GM23338 (cell line): ENCODE measurements around the gene GPRIN1. TPM values are rescaled to one million over a fixed set of nuclear protein-coding genes. Genes with fewer than 3 reads are reported as not detected.

ENCODE experiments used
- ATAC-seq: fragments of 200-7000 bp; cut with Tn5 transposase; 3 replicates; pipeline ENCODE4 v1.9.1; 2020
- DNase-seq: peaks from one replicate; pipeline ENCODE4 v3.0.0-alpha.2; 2015; ENCODE audit warnings: low spot score
- H2AFZ ChIP-seq: fragments of 200-600 bp; sonication (generic); 2 replicates; pipeline ENCODE4 v1.8.0; 2016; ENCODE audit warnings: antibody characterized with exemption, mild to moderate bottlenecking, moderate library complexity
- H3F3A ChIP-seq: fragments of 200-600 bp; sonication (generic); replicated peaks from 2 replicates; pipeline ENCODE4 v1.8.0; 2017; ENCODE audit warnings: antibody characterized with exemption, mixed run types, low read depth
- H3K27ac ChIP-seq: fragments of 200-600 bp; sonication (generic); 2 replicates; pipeline ENCODE4 v1.6.1; 2016; ENCODE audit warnings: low read depth
- H3K27me3 ChIP-seq: fragments of 200-600 bp; sonication (generic); 2 replicates; pipeline ENCODE4 v1.8.0; 2016; ENCODE audit warnings: mild to moderate bottlenecking, mixed run types, moderate library complexity; ENCODE audit not compliant: insufficient read depth
- H3K36me3 ChIP-seq: fragments of 200-600 bp; sonication (generic); 2 replicates; pipeline ENCODE4 v1.8.0; 2016; ENCODE audit warnings: mild to moderate bottlenecking; ENCODE audit not compliant: insufficient read depth
- H3K4me1 ChIP-seq: fragments of 200-600 bp; sonication (generic); 2 replicates; pipeline ENCODE4 v1.8.0; 2016; ENCODE audit warnings: mild to moderate bottlenecking, moderate library complexity; ENCODE audit not compliant: insufficient read depth
- H3K4me2 ChIP-seq: fragments of 200-600 bp; sonication (generic); 2 replicates; pipeline ENCODE4 v1.7.1; 2017; ENCODE audit warnings: mixed run types
- H3K4me3 ChIP-seq: fragments of 200-600 bp; sonication (generic); 2 replicates; pipeline ENCODE4 v1.6.1; 2016; ENCODE audit warnings: mixed run types
- H3K79me2 ChIP-seq: fragments of 200-600 bp; sonication (generic); replicated peaks from 2 replicates; pipeline ENCODE4 v1.8.0; 2017; ENCODE audit warnings: mild to moderate bottlenecking; ENCODE audit not compliant: insufficient read depth
- H3K9me2 ChIP-seq: fragments of 200-600 bp; sonication (generic); 2 replicates; pipeline ENCODE4 v1.8.0; 2017; ENCODE audit not compliant: insufficient read depth
- H4K20me1 ChIP-seq: fragments of 200-600 bp; sonication (generic); replicated peaks from 2 replicates; pipeline ENCODE4 v1.8.0; 2017; ENCODE audit warnings: mild to moderate bottlenecking; ENCODE audit not compliant: insufficient read depth
- H3K27ac Mint-ChIP-seq: 2 replicates; pipeline ENCODE4 v1.8.0; 2020; ENCODE audit warnings: inconsistent platforms, mild to moderate bottlenecking, moderate library complexity, mixed read lengths
- H3K27me3 Mint-ChIP-seq: 3 replicates; pipeline ENCODE4 v1.8.0; 2022; ENCODE audit warnings: low read depth, mild to moderate bottlenecking, moderate library complexity, mixed read lengths, inconsistent platforms; ENCODE audit not compliant: insufficient read depth, poor library complexity
- H3K36me3 Mint-ChIP-seq: 3 replicates; pipeline ENCODE4 v1.8.0; 2021; ENCODE audit warnings: low read depth, mild to moderate bottlenecking, inconsistent platforms, moderate library complexity, mixed read lengths
- H3K4me1 Mint-ChIP-seq: 3 replicates; pipeline ENCODE4 v1.8.0; 2020; ENCODE audit warnings: mild to moderate bottlenecking, inconsistent platforms, mixed read lengths
- H3K4me3 Mint-ChIP-seq: 3 replicates; pipeline ENCODE4 v1.8.0; 2021; ENCODE audit warnings: moderate library complexity, mild to moderate bottlenecking, inconsistent platforms, mixed read lengths
- H3K9me3 Mint-ChIP-seq: 3 replicates; pipeline ENCODE4 v1.8.0; 2020; ENCODE audit warnings: moderate library complexity, mild to moderate bottlenecking, inconsistent platforms, mixed read lengths
- CREB1 ChIP-seq: fragments of 250-450 bp; sonication (Bioruptor Pico); IDR thresholded peaks from 2 replicates; pipeline ENCODE4 v1.5.0; 2020; ENCODE audit warnings: low read depth, mild to moderate bottlenecking, moderate library complexity
- ETS1 ChIP-seq: IDR thresholded peaks from 2 replicates; pipeline ENCODE4 v1.6.1; 2016; ENCODE audit warnings: antibody characterized with exemption
- EZH2 ChIP-seq: fragments of 200-600 bp; sonication (generic); IDR thresholded peaks from one replicate; pipeline ENCODE4 v1.8.0; 2017; ENCODE audit warnings: antibody characterized with exemption, mild to moderate bottlenecking, low read depth; ENCODE audit not compliant: unreplicated experiment
- EZH2phosphoT487 ChIP-seq: fragments of 200-600 bp; sonication (generic); IDR thresholded peaks from one replicate; pipeline ENCODE4 v1.8.1; 2018; ENCODE audit warnings: antibody characterized with exemption; ENCODE audit not compliant: unreplicated experiment
- JUNB ChIP-seq: IDR thresholded peaks from one replicate; pipeline ENCODE4 v1.6.1; 2016; ENCODE audit warnings: antibody characterized with exemption; ENCODE audit not compliant: unreplicated experiment
- NANOG ChIP-seq: IDR thresholded peaks from 2 replicates; pipeline ENCODE4 v1.6.1; 2016; ENCODE audit warnings: antibody characterized with exemption, borderline replicate concordance
- POLR2AphosphoS5 ChIP-seq: IDR thresholded peaks from 2 replicates; pipeline ENCODE4 v1.6.1; 2016; ENCODE audit warnings: antibody characterized with exemption, low read depth
- STAT1 ChIP-seq: IDR thresholded peaks from one replicate; pipeline ENCODE4 v1.6.1; 2016; ENCODE audit warnings: antibody characterized with exemption; ENCODE audit not compliant: unreplicated experiment
- ZNF114 ChIP-seq: fragments of 250-450 bp; sonication (Bioruptor Pico); IDR thresholded peaks from 2 replicates; pipeline ENCODE4 v1.5.0; 2020; ENCODE audit warnings: mild to moderate bottlenecking, moderate library complexity
- ZNF331 ChIP-seq: fragments of 250-450 bp; sonication (Bioruptor Pico); IDR thresholded peaks from 2 replicates; pipeline ENCODE4 v1.5.0; 2020; ENCODE audit warnings: low read depth, mild to moderate bottlenecking, moderate library complexity
- polyA plus RNA-seq: library from polyadenylated mRNA; unstranded; fragments of >200 nt; fragmentation: Nextera tagmentation; extraction: Ambion mirVana; gene quantifications from 2 replicates; pipeline ENCODE4 v1.2.1, GENCODE V29; 2016
- total RNA-seq: library from RNA; depleted of rRNA; stranded (reverse); fragments of >200 nt; shearing (Covaris generic); gene quantifications from 2 replicates; pipeline ENCODE4 v1.2.3, GENCODE V29; 2014
- TF ChIP-seq, protein P1 (sequence below): IDR thresholded peaks from one replicate; pipeline ENCODE4 v1.6.1; 2018; ENCODE audit warnings: antibody characterized with exemption; ENCODE audit not compliant: unreplicated experiment
- TF ChIP-seq, protein P2 (sequence below), 2 experiments: fragments of 200-600 bp in 1 of 2; sonication (generic) in 1 of 2; conservative IDR thresholded peaks; 2 replicates each; pipeline versions ENCODE4 v1.5.1 to v1.6.1; 2016 to 2017; ENCODE audit warnings: antibody characterized with exemption in 2 of 2, low read depth in 2 of 2, mild to moderate bottlenecking in 2 of 2, moderate library complexity in 1 of 2
- TF ChIP-seq, protein P3 (sequence below): fragments of 250-450 bp; sonication (Bioruptor Pico); IDR thresholded peaks from 2 replicates; pipeline ENCODE4 v1.5.0; 2020; ENCODE audit warnings: mild to moderate bottlenecking, moderate library complexity

The GPRIN1 gene
- total and polyA plus RNA-seq, 2 experiments from 2014 or later = 3.8 to 14.6 TPM

DNA sequence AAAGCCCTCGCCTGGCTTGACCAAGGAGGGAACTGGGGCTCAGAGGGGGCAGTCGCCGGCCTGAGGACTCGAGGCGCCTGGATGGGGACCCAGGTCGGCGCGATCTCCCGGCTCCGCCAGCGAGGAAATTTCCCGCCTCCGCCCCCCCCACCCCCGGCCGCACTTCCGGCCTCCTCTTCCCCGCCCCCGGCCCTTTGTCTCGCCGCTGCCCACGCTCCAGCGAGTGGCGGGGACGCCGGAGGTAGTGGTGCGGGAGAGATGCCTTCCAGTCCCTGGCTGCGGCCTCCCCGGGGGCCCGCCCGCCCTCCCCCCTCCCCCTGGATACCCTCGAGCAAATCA, 448 bp upstream of the GPRIN1 start:
- no peak overlapping the region for H2AFZ ChIP-seq
- H3K9me3 Mint-ChIP-seq = no peaks in the 10 kb centered on the region
- H3F3A ChIP-seq = 0 out of 2 replicates have a peak, but pooled peaks cover 11% of the 10 kb centered on the region

More for the DNA sequence above, 448 bp upstream of the GPRIN1 start:
- Histone ChIP-seq H3K4me2 (peak overlapping the region; percentile 77; the same call in 1 of the 2 replicates), H3K27ac (no peak overlapping the region), H3K4me3 (peak overlapping the region; percentile 68), H3K9me2 (no peaks in the 10 kb centered on the region), H4K20me1 (peaks cover 10% of the 10 kb centered on the region; the same call in 1 of the 2 replicates), H3K27me3 (peaks cover 5% of the 10 kb centered on the region), H3K79me2 (no peaks in the 10 kb centered on the region), H3K36me3 (no peaks in the 10 kb centered on the region), H3K4me1 (peaks cover 12% of the 10 kb centered on the region)
- Mint-ChIP-seq H3K4me1 (peaks cover 25% of the 10 kb centered on the region), H3K27me3 (peaks cover 16% of the 10 kb centered on the region), H3K27ac (no peak overlapping the region), H3K4me3 (peak overlapping the region; percentile 66), H3K36me3 (no peaks in the 10 kb centered on the region)
- DNase-seq = no peak
- TF ChIP-seq NANOG (no peak), JUNB (no peak), ZNF114 (CRISPR knock-in tag) (no peak), ZNF331 (CRISPR knock-in tag) (no peak), EZH2 (no peak), STAT1 (no peak), POLR2AphosphoS5 (no peak), EZH2phosphoT487 (no peak), ETS1 (no peak), CREB1 (CRISPR knock-in tag) (no peak)
- TF ChIP-seq, protein P1, sequence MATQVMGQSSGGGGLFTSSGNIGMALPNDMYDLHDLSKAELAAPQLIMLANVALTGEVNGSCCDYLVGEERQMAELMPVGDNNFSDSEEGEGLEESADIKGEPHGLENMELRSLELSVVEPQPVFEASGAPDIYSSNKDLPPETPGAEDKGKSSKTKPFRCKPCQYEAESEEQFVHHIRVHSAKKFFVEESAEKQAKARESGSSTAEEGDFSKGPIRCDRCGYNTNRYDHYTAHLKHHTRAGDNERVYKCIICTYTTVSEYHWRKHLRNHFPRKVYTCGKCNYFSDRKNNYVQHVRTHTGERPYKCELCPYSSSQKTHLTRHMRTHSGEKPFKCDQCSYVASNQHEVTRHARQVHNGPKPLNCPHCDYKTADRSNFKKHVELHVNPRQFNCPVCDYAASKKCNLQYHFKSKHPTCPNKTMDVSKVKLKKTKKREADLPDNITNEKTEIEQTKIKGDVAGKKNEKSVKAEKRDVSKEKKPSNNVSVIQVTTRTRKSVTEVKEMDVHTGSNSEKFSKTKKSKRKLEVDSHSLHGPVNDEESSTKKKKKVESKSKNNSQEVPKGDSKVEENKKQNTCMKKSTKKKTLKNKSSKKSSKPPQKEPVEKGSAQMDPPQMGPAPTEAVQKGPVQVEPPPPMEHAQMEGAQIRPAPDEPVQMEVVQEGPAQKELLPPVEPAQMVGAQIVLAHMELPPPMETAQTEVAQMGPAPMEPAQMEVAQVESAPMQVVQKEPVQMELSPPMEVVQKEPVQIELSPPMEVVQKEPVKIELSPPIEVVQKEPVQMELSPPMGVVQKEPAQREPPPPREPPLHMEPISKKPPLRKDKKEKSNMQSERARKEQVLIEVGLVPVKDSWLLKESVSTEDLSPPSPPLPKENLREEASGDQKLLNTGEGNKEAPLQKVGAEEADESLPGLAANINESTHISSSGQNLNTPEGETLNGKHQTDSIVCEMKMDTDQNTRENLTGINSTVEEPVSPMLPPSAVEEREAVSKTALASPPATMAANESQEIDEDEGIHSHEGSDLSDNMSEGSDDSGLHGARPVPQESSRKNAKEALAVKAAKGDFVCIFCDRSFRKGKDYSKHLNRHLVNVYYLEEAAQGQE = no peak
- TF ChIP-seq, protein P2, sequence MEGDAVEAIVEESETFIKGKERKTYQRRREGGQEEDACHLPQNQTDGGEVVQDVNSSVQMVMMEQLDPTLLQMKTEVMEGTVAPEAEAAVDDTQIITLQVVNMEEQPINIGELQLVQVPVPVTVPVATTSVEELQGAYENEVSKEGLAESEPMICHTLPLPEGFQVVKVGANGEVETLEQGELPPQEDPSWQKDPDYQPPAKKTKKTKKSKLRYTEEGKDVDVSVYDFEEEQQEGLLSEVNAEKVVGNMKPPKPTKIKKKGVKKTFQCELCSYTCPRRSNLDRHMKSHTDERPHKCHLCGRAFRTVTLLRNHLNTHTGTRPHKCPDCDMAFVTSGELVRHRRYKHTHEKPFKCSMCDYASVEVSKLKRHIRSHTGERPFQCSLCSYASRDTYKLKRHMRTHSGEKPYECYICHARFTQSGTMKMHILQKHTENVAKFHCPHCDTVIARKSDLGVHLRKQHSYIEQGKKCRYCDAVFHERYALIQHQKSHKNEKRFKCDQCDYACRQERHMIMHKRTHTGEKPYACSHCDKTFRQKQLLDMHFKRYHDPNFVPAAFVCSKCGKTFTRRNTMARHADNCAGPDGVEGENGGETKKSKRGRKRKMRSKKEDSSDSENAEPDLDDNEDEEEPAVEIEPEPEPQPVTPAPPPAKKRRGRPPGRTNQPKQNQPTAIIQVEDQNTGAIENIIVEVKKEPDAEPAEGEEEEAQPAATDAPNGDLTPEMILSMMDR (conservative IDR thresholded peaks at IDR 0.05; ENCODE audit: low read depth in 2 of 2) = no peak
- TF ChIP-seq, protein P3, sequence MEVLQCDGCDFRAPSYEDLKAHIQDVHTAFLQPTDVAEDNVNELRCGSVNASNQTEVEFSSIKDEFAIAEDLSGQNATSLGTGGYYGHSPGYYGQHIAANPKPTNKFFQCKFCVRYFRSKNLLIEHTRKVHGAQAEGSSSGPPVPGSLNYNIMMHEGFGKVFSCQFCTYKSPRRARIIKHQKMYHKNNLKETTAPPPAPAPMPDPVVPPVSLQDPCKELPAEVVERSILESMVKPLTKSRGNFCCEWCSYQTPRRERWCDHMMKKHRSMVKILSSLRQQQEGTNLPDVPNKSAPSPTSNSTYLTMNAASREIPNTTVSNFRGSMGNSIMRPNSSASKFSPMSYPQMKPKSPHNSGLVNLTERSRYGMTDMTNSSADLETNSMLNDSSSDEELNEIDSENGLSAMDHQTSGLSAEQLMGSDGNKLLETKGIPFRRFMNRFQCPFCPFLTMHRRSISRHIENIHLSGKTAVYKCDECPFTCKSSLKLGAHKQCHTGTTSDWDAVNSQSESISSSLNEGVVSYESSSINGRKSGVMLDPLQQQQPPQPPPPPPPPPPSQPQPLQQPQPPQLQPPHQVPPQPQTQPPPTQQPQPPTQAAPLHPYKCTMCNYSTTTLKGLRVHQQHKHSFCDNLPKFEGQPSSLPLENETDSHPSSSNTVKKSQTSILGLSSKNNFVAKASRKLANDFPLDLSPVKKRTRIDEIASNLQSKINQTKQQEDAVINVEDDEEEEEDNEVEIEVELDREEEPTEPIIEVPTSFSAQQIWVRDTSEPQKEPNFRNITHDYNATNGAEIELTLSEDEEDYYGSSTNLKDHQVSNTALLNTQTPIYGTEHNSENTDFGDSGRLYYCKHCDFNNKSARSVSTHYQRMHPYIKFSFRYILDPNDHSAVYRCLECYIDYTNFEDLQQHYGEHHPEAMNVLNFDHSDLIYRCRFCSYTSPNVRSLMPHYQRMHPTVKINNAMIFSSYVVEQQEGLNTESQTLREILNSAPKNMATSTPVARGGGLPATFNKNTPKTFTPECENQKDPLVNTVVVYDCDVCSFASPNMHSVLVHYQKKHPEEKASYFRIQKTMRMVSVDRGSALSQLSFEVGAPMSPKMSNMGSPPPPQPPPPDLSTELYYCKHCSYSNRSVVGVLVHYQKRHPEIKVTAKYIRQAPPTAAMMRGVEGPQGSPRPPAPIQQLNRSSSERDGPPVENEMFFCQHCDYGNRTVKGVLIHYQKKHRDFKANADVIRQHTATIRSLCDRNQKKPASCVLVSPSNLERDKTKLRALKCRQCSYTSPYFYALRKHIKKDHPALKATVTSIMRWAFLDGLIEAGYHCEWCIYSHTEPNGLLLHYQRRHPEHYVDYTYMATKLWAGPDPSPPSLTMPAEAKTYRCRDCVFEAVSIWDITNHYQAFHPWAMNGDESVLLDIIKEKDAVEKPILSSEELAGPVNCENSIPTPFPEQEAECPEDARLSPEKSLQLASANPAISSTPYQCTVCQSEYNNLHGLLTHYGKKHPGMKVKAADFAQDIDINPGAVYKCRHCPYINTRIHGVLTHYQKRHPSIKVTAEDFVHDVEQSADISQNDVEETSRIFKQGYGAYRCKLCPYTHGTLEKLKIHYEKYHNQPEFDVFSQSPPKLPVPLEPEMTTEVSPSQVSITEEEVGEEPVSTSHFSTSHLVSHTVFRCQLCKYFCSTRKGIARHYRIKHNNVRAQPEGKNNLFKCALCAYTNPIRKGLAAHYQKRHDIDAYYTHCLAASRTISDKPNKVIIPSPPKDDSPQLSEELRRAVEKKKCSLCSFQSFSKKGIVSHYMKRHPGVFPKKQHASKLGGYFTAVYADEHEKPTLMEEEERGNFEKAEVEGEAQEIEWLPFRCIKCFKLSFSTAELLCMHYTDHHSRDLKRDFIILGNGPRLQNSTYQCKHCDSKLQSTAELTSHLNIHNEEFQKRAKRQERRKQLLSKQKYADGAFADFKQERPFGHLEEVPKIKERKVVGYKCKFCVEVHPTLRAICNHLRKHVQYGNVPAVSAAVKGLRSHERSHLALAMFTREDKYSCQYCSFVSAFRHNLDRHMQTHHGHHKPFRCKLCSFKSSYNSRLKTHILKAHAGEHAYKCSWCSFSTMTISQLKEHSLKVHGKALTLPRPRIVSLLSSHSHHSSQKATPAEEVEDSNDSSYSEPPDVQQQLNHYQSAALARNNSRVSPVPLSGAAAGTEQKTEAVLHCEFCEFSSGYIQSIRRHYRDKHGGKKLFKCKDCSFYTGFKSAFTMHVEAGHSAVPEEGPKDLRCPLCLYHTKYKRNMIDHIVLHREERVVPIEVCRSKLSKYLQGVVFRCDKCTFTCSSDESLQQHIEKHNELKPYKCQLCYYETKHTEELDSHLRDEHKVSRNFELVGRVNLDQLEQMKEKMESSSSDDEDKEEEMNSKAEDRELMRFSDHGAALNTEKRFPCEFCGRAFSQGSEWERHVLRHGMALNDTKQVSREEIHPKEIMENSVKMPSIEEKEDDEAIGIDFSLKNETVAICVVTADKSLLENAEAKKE (CRISPR knock-in tag) = no peak
- no peak; the same call in 2 of the 3 replicates for ATAC-seq
